GM21723 (cell line): ENCODE measurements around the gene RNF11.
A peak's percentile ranks its signal among the peaks of the same experiment; 100 is the strongest.
"Not testable (repeated sequence)": the region's sequence is repeated elsewhere in the genome, so short reads cannot be mapped to it uniquely, and the experiment has no call there.

Experiments
- ATAC-seq: cut with Tn5 transposase; IDR thresholded peaks from one replicate; pipeline ENCODE4 v1.9.1; 2021; ENCODE audit warnings: mild to moderate bottlenecking, moderate library complexity; ENCODE audit not compliant: unreplicated experiment

Gene RNF11

GRCh38 chr1:51227231-51227960 lies 8.7 kb upstream of the RNF11 start:
- not testable (repeated sequence) for ATAC-seq

GRCh38 chr1:51228471-51228870 lies 7.6 kb upstream of the RNF11 start:
- ATAC-seq = not testable (repeated sequence)

- no peak for ATAC-seq
These were observed 5.5 kb upstream of the RNF11 start for GRCh38 chr1:51230501-51231078.

- ATAC-seq = no peak
These were observed 5.0 kb upstream of the RNF11 start for GRCh38 chr1:51231120-51231519.

- ATAC-seq = no peak
These were observed 4.2 kb upstream of the RNF11 start for GRCh38 chr1:51231896-51232295.

- ATAC-seq = not testable (repeated sequence)
These were observed 1.8 kb upstream of the RNF11 start for GRCh38 chr1:51234236-51234635.

GRCh38 chr1:51234721-51235425 lies 1.2 kb upstream of the RNF11 start:
- peak; percentile 64 for ATAC-seq

- peak; percentile 27 for ATAC-seq
These were observed 668 bp downstream of the RNF11 start for GRCh38 chr1:51236531-51237350.

GRCh38 chr1:51237351-51238033 lies 1.4 kb downstream of the RNF11 start:
- ATAC-seq = no peak

- ATAC-seq = no peak
These were observed 1.9 kb downstream of the RNF11 start for GRCh38 chr1:51238034-51238403.

- no peak for ATAC-seq
These were observed 4.0 kb downstream of the RNF11 start for GRCh38 chr1:51240084-51240483.

GRCh38 chr1:51241119-51241518 lies 5.0 kb downstream of the RNF11 start:
- no peak for ATAC-seq

GRCh38 chr1:51242546-51242945 lies 6.5 kb downstream of the RNF11 start:
- ATAC-seq = no peak

GRCh38 chr1:51247022-51247421 lies 10.9 kb downstream of the RNF11 start:
- peak; percentile 88 for ATAC-seq

GRCh38 chr1:51247499-51247898 lies 11.4 kb downstream of the RNF11 start:
- ATAC-seq = no peak

GRCh38 chr1:51249445-51249844 lies 13.4 kb downstream of the RNF11 start:
- ATAC-seq = no peak

GRCh38 chr1:51250729-51251128 lies 14.7 kb downstream of the RNF11 start:
- ATAC-seq = not testable (repeated sequence)

- not testable (repeated sequence) for ATAC-seq
These were observed 15.1 kb downstream of the RNF11 start for GRCh38 chr1:51251165-51251564.

GRCh38 chr1:51252366-51252765 lies 16.3 kb downstream of the RNF11 start:
- ATAC-seq = no peak

- ATAC-seq = no peak
These were observed 17.6 kb downstream of the RNF11 start for GRCh38 chr1:51253691-51254090.

- ATAC-seq = no peak
These were observed 19.3 kb downstream of the RNF11 start for GRCh38 chr1:51255331-51255730.
